Testis (tissue), 2 donors: ENCODE data around the gene COPB2.

ENCODE experiments used
- CTCF ChIP-seq, 3 experiments: fragments of 450-650 bp in 2 of 3; fragments of 200-600 bp in 1 of 3; sonication (generic) in 1 of 3; IDR thresholded peaks; one replicate each; pipeline ENCODE4 v1.5.1; 2016 to 2019; ENCODE audit warnings: antibody characterized with exemption in 3 of 3, mild to moderate bottlenecking in 2 of 3, moderate library complexity in 1 of 3
- POLR2A ChIP-seq: fragments of 450-650 bp; IDR thresholded peaks from one replicate; pipeline ENCODE4 v1.6.1; 2017; ENCODE audit warnings: antibody characterized with exemption, mild to moderate bottlenecking, moderate library complexity

GRCh38 chr3:139378587-139379241 is 10.7 kb downstream of the COPB2 start:
- TF ChIP-seq CTCF (IDR thresholded peaks at IDR 0.05) (no peak), POLR2A (no peak)
